RWPE2 (cell line): ENCODE measurements around the gene PRR5L.

Source experiments
- ATAC-seq: fragments of 200-7000 bp; cut with Tn5 transposase; 3 replicates; pipeline ENCODE4 v1.9.1; 2021; ENCODE audit warnings: low read depth
- DNase-seq: peaks from one replicate; pipeline ENCODE4 v3.0.0-alpha.2; 2020; ENCODE audit warnings: low spot score
- H3K27ac ChIP-seq: fragments of 450-650 bp; 2 replicates; pipeline ENCODE4 v1.5.1; 2017; ENCODE audit warnings: mild to moderate bottlenecking; ENCODE audit not compliant: poor library complexity, severe bottlenecking
- H3K27me3 ChIP-seq: fragments of 250-450 bp; sonication (Bioruptor Pico); 2 replicates; pipeline ENCODE4 v1.5.1; 2021; ENCODE audit warnings: mild to moderate bottlenecking, moderate library complexity; ENCODE audit not compliant: insufficient read depth, poor library complexity, severe bottlenecking
- H3K36me3 ChIP-seq: fragments of 250-450 bp; sonication (Bioruptor Pico); 2 replicates; pipeline ENCODE4 v1.5.1; 2020; ENCODE audit warnings: low read depth, mild to moderate bottlenecking, moderate library complexity
- H3K4me1 ChIP-seq: fragments of 250-450 bp; sonication (Bioruptor Pico); 2 replicates; pipeline ENCODE4 v1.5.1; 2021; ENCODE audit warnings: mild to moderate bottlenecking, moderate library complexity; ENCODE audit not compliant: insufficient read depth, poor library complexity, severe bottlenecking
- H3K4me3 ChIP-seq: fragments of 250-450 bp; sonication (Bioruptor Pico); 2 replicates; pipeline ENCODE4 v1.5.1; 2021; ENCODE audit warnings: mild to moderate bottlenecking, moderate library complexity; ENCODE audit not compliant: severe bottlenecking
- H3K9me3 ChIP-seq: fragments of 250-450 bp; sonication (Bioruptor Pico); 2 replicates; pipeline ENCODE4 v1.5.1; 2021; ENCODE audit warnings: mild to moderate bottlenecking, moderate library complexity; ENCODE audit not compliant: severe bottlenecking
- TF ChIP-seq, protein P1 (sequence below): fragments of 450-650 bp; IDR thresholded peaks from one replicate; pipeline ENCODE4 v1.5.1; 2017; ENCODE audit warnings: mild to moderate bottlenecking, moderate library complexity; ENCODE audit not compliant: poor library complexity, severe bottlenecking

Gene PRR5L

DNA sequence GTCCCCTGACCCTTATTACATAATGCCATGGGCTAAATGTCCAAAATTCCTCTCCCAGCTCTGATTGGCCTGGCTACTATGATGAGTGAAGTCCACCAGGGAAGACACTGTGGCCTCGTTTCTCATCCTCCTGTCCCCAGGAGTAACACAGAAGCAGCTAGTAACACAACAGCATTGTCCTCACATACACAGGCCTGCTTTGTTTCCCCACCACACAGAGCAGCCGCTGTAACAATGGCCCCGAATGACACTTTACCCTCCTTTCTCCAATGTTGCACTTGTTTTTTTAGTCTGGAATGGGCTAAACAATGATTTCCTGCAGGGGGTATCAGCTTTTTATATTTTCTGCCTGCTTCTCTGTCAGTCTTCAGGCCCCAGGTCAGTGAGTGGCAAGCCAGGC lies at the start of gene PRR5L:
Gene PRR5L, plus strand, starts transcription at position 363 of the 400 bp plus-strand sequence. CDS start 104,834 bp downstream, outside the sequence.
- Histone ChIP-seq H3K4me1 (peaks cover 2% of the 10 kb centered on the region), H3K36me3 (no peaks in the 10 kb centered on the region), H3K9me3 (no peaks in the 10 kb centered on the region), H3K27me3 (no peaks in the 10 kb centered on the region), H3K27ac (peak within 1 kb of the TSS; percentile 16), H3K4me3 (no peak within 1 kb of the TSS)
- ATAC-seq (no peak), DNase-seq (no peak)
- TF ChIP-seq, protein P1, sequence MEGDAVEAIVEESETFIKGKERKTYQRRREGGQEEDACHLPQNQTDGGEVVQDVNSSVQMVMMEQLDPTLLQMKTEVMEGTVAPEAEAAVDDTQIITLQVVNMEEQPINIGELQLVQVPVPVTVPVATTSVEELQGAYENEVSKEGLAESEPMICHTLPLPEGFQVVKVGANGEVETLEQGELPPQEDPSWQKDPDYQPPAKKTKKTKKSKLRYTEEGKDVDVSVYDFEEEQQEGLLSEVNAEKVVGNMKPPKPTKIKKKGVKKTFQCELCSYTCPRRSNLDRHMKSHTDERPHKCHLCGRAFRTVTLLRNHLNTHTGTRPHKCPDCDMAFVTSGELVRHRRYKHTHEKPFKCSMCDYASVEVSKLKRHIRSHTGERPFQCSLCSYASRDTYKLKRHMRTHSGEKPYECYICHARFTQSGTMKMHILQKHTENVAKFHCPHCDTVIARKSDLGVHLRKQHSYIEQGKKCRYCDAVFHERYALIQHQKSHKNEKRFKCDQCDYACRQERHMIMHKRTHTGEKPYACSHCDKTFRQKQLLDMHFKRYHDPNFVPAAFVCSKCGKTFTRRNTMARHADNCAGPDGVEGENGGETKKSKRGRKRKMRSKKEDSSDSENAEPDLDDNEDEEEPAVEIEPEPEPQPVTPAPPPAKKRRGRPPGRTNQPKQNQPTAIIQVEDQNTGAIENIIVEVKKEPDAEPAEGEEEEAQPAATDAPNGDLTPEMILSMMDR = no peak

DNA sequence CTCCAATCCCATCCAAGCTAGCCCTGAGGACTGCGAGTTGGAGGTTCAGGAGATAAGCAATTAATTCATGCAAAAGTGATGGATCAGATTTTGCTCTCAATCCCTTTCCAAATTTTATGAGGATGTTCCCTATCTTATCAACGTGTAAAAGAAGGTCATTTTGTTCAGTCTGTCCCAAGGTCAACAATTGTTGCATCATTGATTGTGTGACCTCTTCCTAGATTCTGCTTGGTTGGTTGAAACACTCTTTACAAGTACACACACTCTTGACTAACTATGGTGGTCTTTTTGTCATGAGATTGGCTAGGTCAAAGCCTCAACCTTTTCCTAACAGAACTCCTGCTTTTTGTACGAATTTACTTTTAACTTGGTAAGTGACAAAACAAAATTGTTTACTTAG lies 48.6 kb upstream of the PRR5L start:
- Histone ChIP-seq H3K27ac (no peak overlapping the region), H3K36me3 (no peaks in the 10 kb centered on the region), H3K4me3 (no peak overlapping the region), H3K4me1 (peaks cover 11% of the 10 kb centered on the region), H3K27me3 (no peaks in the 10 kb centered on the region), H3K9me3 (no peaks in the 10 kb centered on the region)
- ATAC-seq (no peak), DNase-seq (no peak)
- TF ChIP-seq, protein P1 = no peak

- TF ChIP-seq, protein P1 = no peak
Observed at GRCh38 chr11:36248436-36248835, 47.7 kb upstream of the PRR5L start.

GRCh38 chr11:36249246-36249645 lies 46.8 kb upstream of the PRR5L start:
- Histone ChIP-seq H3K4me3 (no peak overlapping the region), H3K36me3 (no peaks in the 10 kb centered on the region), H3K4me1 (peaks cover 11% of the 10 kb centered on the region), H3K9me3 (no peaks in the 10 kb centered on the region), H3K27me3 (no peaks in the 10 kb centered on the region), H3K27ac (no peak overlapping the region)
- TF ChIP-seq, protein P1 = no peak
- ATAC-seq (peak; percentile 96), DNase-seq (no peak)

More at GRCh38 chr11:36248436-36248835, 47.7 kb upstream of the PRR5L start:
- DNase-seq (no peak), ATAC-seq (no peak)
- H3K27ac ChIP-seq = no peak overlapping the region
- H3K4me3 ChIP-seq = no peak overlapping the region
- H3K36me3 ChIP-seq = no peaks in the 10 kb centered on the region
- H3K4me1 ChIP-seq = peaks cover 11% of the 10 kb centered on the region
- no peaks in the 10 kb centered on the region for H3K27me3 ChIP-seq
- no peaks in the 10 kb centered on the region for H3K9me3 ChIP-seq

GRCh38 chr11:36251823-36252222 lies 44.3 kb upstream of the PRR5L start:
- TF ChIP-seq, protein P1 = no peak
- no peak overlapping the region for H3K4me3 ChIP-seq
- peaks cover 19% of the 10 kb centered on the region for H3K4me1 ChIP-seq
- H3K9me3 ChIP-seq = no peaks in the 10 kb centered on the region
- H3K36me3 ChIP-seq = no peaks in the 10 kb centered on the region
- H3K27ac ChIP-seq = no peak overlapping the region
- ATAC-seq (no peak), DNase-seq (no peak)
- H3K27me3 ChIP-seq = no peaks in the 10 kb centered on the region
